Common myeloid progenitor, CD34-positive (primary cell): ENCODE results near the gene HSD11B2.
A peak's percentile ranks its signal among the peaks of the same experiment; 100 is the strongest.

Source experiments
- CTCF ChIA-PET: fragments of 350-600 bp; sonication (Branson Sonifier 250); formaldehyde crosslinking; loops from one replicate; lab custom pipeline; 2021; ENCODE audit warnings: antibody characterized with exemption; lab: Charles Lee
- POLR2A ChIA-PET: fragments of 350-600 bp; sonication (Branson Sonifier 250); formaldehyde crosslinking; loops from one replicate; lab custom pipeline; 2021; ENCODE audit warnings: antibody characterized with exemption; lab: Charles Lee
- DNase-seq, 3 donors: peaks; one replicate each; pipeline versions ENCODE4 v3.0.0 to v3.0.0-alpha.2; 2013
- H3K27ac ChIP-seq, 2 experiments: 1 replicate in 1 of 2; 2 replicates in 1 of 2; pipeline ENCODE4 v1.7.0; 2013; ENCODE audit warnings: inconsistent platforms in 2 of 2, low read length in 2 of 2, mild to moderate bottlenecking in 2 of 2, low read depth in 1 of 2, moderate library complexity in 1 of 2; ENCODE audit not compliant: severe bottlenecking in 2 of 2, insufficient read depth in 1 of 2, poor library complexity in 1 of 2
- H3K27me3 ChIP-seq, 5 experiments: replicated peaks in 2 of 5; 1 replicate in 3 of 5; 2 replicates in 2 of 5; pipeline versions ENCODE4 v1.6.1 to v1.7.0; 2013; ENCODE audit warnings: low read length in 4 of 5, mild to moderate bottlenecking in 2 of 5, moderate library complexity in 2 of 5, inconsistent platforms in 1 of 5; ENCODE audit not compliant: insufficient read depth in 5 of 5, control insufficient read depth in 4 of 5
- H3K36me3 ChIP-seq, 4 experiments: 1 replicate in 2 of 4; 2 replicates in 2 of 4; pipeline versions ENCODE4 v1.6.1 to v1.7.0; 2013; ENCODE audit warnings: low read length in 3 of 4, control low read depth in 1 of 4, mild to moderate bottlenecking in 1 of 4; ENCODE audit not compliant: control insufficient read depth in 4 of 4, insufficient read depth in 4 of 4
- H3K4me1 ChIP-seq, 4 experiments: 1 replicate in 3 of 4; 2 replicates in 1 of 4; pipeline versions ENCODE4 v1.6.1 to v1.7.1; 2013; ENCODE audit warnings: low read length in 3 of 4, mild to moderate bottlenecking in 3 of 4, control low read depth in 1 of 4, inconsistent platforms in 1 of 4, moderate library complexity in 1 of 4; ENCODE audit not compliant: control insufficient read depth in 4 of 4, insufficient read depth in 4 of 4; ENCODE audit errors: control extremely low read depth in 1 of 4
- H3K4me3 ChIP-seq, 7 experiments: 1 replicate in 4 of 7; 2 replicates in 3 of 7; pipeline versions ENCODE4 v1.5.1 to v1.7.0; 2013; ENCODE audit warnings: mild to moderate bottlenecking in 7 of 7, low read length in 6 of 7, moderate library complexity in 6 of 7, inconsistent platforms in 2 of 7, low read depth in 2 of 7, control low read depth in 1 of 7; ENCODE audit not compliant: insufficient read depth in 4 of 7, control insufficient read depth in 1 of 7; ENCODE audit errors: extremely low read depth in 1 of 7
- H3K9me3 ChIP-seq, 5 experiments: 1 replicate in 4 of 5; 2 replicates in 1 of 5; pipeline versions ENCODE4 v1.6.1 to v1.7.1; 2013; ENCODE audit warnings: low read length in 4 of 5, mild to moderate bottlenecking in 2 of 5, inconsistent platforms in 1 of 5, low read depth in 1 of 5, moderate library complexity in 1 of 5; ENCODE audit not compliant: control insufficient read depth in 4 of 5, insufficient read depth in 2 of 5; ENCODE audit errors: control extremely low read depth in 1 of 5
- WGBS: methylation state at CpG from one replicate; pipeline ENCODE4 v1.1.5; 2013; ENCODE audit not compliant: insufficient coverage; 5-methylcytosine and 5-hydroxymethylcytosine counted together

HSD11B2 gene

DNA sequence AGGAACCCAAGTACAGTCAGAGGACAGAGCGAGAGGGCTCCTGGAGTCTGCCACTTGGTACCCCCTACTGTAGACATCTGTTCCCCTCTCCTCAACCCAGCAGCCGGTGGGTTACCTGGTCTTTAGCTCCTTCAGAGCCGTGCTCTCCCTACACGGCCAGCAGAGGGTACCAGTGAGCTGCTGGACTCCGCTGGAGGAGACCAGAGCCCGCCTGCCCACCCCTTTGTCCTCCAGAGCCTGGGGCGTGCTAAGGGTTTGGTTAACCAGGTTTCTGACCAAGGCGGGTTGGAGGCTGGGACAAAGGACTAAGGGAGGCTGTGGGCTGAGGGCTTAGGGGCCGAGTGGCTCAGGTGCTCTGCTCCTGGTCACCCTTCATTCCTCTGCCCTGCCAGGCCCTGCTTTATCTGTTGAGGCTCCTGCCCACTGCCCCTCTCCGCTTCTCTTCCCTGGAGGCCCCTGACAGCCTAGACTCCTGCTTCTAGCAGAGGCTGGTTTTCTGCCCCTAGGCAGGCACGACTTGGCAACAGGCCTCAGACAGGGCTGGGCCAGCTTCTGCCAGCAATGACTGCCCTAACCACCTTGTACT is 2.7 kb upstream of the HSD11B2 start:
- Histone ChIP-seq H3K27ac (no peak overlapping the region), H3K9me3 (no peaks in the 10 kb centered on the region), H3K36me3 (no peaks in the 10 kb centered on the region), H3K27me3 (peaks cover 2 to 67% (median 30%) of the 10 kb centered on the region in 5 experiments), H3K4me1 (peaks cover 0 to 16% (median 14%) of the 10 kb centered on the region in 4 experiments), H3K4me3 (no peak overlapping the region)
- 36% methylated on average over 9 of the region's 11 CpGs for WGBS
- CTCF ChIA-PET = interaction anchor here (0.7 to 10.0 kb wide), 19 partner anchors 12 to 167 kb away, joined by 3 to 149 read pairs (median 6); partner anchors contain the start of gene ZDHHC1
- DNase-seq = peak; percentile 49 to 73 (median 70)
- POLR2A ChIA-PET = no interaction called here

DNA sequence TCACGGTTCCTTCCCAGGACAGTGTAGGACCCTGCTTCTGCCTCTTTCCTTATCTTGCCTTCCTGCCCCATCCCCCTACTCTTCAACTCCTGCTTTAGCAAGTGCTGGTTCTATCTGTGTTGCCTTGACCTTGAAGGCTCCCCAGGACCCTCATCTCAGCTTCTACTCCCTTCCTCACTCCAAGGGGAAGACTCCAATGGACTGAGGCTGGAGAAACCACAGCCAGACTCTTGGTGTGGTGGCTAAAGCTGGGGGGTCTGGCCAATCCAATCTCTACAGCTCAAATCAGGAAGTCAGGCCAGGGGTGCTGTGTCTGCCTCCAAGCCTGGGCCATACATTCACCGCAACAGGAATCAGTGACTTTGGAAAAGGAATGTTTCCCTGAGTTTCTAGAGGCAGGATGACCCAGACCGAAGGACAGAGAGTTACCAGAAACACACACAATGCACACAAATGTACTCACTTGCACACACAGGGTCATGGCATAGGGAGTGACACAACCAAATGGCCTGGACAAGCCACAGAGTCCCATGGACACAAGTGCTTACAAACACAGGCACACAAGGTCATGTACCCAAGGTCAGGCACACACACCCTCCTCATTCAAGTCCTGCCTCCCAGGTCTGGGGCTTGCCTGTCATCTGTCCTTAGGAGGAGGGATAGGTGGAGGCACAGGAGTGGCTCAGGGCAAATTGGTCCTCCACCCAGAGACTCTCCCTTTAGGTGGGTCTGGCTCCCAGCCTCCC is 1.7 kb upstream of the HSD11B2 start:
- POLR2A ChIA-PET = no interaction called here
- Histone ChIP-seq H3K9me3 (no peaks in the 10 kb centered on the region), H3K27me3 (peaks cover under 1 to 64% (median 30%) of the 10 kb centered on the region in 5 experiments), H3K36me3 (no peaks in the 10 kb centered on the region), H3K4me3 (no peak overlapping the region), H3K27ac (no peak overlapping the region), H3K4me1 (peaks cover 0 to 16% (median 14%) of the 10 kb centered on the region in 4 experiments)
- WGBS = 90% methylated on average over 2 of the region's 3 CpGs
- CTCF ChIA-PET = interaction anchor here (0.7 to 10.0 kb wide), 15 partner anchors 9 to 168 kb away, joined by 3 to 149 read pairs (median 7); partner anchors contain the start of gene ZDHHC1
- no peak for DNase-seq

DNA sequence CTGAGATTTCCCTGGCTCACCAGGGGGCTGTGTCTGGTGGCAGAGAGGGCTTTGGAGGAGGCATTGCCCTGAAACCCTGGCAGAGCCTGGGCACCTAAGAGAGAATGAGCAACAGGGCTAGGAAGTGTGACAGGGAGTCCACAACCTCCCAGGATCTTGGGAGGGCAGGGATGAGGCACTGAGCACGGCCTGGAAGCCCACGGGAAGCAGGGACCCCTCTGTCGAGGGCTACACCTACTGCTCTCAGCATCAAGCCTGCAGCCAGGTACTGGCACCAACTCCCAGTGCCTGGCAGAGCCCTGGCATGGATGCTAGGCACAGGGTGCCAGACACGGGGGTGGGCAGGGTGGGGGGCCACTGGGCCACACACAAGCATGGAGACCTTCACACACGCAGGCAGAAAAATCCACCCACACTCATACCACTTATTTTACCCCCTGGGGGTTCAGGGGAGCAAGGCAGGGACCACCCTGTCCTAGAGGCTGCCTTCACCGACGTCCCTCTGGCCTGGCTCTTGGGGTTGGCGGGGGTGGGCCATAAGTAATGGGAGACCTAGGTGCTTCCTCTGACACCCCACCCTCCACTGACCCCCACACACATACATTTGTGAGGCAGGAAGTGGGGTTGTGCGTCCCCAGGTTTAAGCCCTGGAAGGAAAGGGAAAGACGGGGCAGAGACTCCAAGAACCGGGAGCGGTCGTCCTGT is 970 bp upstream of the HSD11B2 start:
- H3K36me3 ChIP-seq = no peaks in the 10 kb centered on the region
- H3K27me3 ChIP-seq = peaks cover 0 to 64% (median 28%) of the 10 kb centered on the region in 5 experiments
- no peak overlapping the region for H3K27ac ChIP-seq
- ChIA-PET POLR2A (no interaction called here), CTCF (interaction anchor here (0.6 to 10.0 kb wide), 7 partner anchors 9 to 60 kb away, joined by 3 to 149 read pairs (median 5); no protein-coding TSS in a partner anchor)
- WGBS = 35% methylated on average over 9 of the region's 13 CpGs
- no peaks in the 10 kb centered on the region for H3K9me3 ChIP-seq
- peaks cover 0 to 16% (median 14%) of the 10 kb centered on the region in 4 experiments for H3K4me1 ChIP-seq
- no peak for DNase-seq
- peak overlapping the region in 4 of 7 experiments; percentile 38 to 55 (median 49) for H3K4me3 ChIP-seq

DNA sequence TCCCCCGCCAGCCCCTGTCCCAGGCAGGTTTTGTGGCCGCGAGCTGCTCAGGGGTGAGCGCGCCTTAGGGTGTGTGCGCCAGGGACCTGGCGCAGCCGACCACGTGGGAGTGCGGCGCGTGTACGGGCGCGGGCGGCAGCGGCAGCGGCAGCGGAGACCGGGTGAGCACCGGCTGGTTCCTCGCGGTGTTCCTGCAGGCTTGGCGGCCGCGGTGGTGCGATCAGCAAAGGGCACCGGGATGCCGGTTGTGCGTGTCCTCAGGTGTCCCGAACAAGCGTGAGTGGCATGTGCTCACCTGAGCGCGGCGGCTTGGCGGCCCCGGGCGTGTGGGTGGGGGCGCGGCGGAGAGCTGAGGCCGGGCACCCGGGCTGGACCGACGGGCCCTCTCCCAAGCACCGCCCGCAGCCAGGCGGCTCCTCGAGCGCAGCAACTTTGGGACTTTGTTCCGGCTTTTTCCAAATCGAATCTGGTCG is 381 bp upstream of the HSD11B2 start:
- H3K27me3 ChIP-seq = peaks cover 0 to 59% (median 26%) of the 10 kb centered on the region in 5 experiments
- H3K4me1 ChIP-seq = peaks cover 0 to 16% (median 14%) of the 10 kb centered on the region in 4 experiments
- H3K36me3 ChIP-seq = no peaks in the 10 kb centered on the region
- WGBS = under 1% methylated on average over 44 of the region's 53 CpGs
- CTCF ChIA-PET = interaction anchor here (0.6 to 2.0 kb wide), 3 partner anchors 10 to 33 kb away, joined by 3 to 6 read pairs (median 3); no protein-coding TSS in a partner anchor
- POLR2A ChIA-PET = interaction anchor here (0.5 kb wide), 1 partner anchor 14 kb away, joined by 3 read pairs; no protein-coding TSS in a partner anchor
- peak overlapping the region in 6 of 7 experiments; percentile 10 to 55 (median 43) for H3K4me3 ChIP-seq
- no peaks in the 10 kb centered on the region for H3K9me3 ChIP-seq
- DNase-seq = peak in 2 of 3 donors; percentile 41 to 54
- H3K27ac ChIP-seq = no peak overlapping the region

DNA sequence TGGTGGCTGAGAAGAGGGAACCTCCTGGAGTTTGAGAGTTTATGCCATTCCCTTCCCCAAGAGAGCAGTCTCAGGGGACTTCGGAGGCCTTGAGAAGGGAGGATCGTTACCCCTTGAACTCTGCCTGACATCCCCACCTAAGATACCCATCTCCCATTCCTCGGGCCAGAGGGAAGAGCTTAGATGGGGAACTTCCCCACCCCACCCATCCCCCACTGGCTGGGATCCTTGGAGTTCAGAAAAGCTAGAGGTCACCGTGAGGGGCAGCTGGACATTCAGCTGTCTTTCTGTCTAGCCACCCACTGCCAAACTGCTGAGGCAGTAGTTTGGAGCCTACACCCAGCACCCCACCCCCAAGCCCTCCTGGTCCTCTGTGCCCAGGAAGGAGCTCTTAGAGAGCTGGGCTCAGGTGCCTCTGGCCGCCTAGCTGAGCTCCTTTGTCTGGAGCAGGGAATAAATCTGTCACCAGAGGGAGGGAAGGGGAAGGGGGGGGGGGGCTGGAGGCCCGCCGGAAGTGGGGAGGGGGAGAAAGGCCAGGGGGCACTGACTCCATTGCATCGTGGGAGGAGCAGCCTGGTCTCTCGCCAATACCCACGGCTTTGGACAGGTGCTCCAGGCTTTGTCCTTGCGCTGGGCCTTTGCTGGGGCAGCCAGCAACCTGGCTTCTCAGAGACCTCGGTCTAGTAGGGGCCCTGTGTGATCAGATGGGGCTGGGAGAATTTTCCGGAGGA is 1.0 kb downstream of the HSD11B2 start:
- peak overlapping the region in 3 of 7 experiments; percentile 45 to 56 (median 52) for H3K4me3 ChIP-seq
- peaks cover 0 to 51% (median 19%) of the 10 kb centered on the region in 5 experiments for H3K27me3 ChIP-seq
- peak in 1 of 3 donors; percentile 35 for DNase-seq
- peaks cover 0 to 16% (median 14%) of the 10 kb centered on the region in 4 experiments for H3K4me1 ChIP-seq
- no peak overlapping the region for H3K27ac ChIP-seq
- 58% methylated on average over 7 of the region's 13 CpGs for WGBS
- ChIA-PET POLR2A (interaction anchor here (0.9 kb wide), 1 partner anchor 21 kb away, joined by 3 read pairs; no protein-coding TSS in a partner anchor), CTCF (interaction anchor here (0.9 to 2.0 kb wide), 3 partner anchors 9 to 15 kb away, joined by 3 to 6 read pairs (median 5); no protein-coding TSS in a partner anchor)
- H3K36me3 ChIP-seq = peaks cover 0 to 9% (median 3%) of the 10 kb centered on the region in 4 experiments
- no peaks in the 10 kb centered on the region for H3K9me3 ChIP-seq

GRCh38 chr16:67432506-67432890 is 1.6 kb downstream of the HSD11B2 start:
- H3K27me3 ChIP-seq = peaks cover 0 to 49% (median 19%) of the 10 kb centered on the region in 5 experiments
- peaks cover 0 to 16% (median 14%) of the 10 kb centered on the region in 4 experiments for H3K4me1 ChIP-seq
- DNase-seq = no peak
- POLR2A ChIA-PET = interaction anchor here (0.6 kb wide), 1 partner anchor 19 kb away, joined by 3 read pairs; no protein-coding TSS in a partner anchor
- 60% methylated on average over 5 of the region's 5 CpGs for WGBS
- H3K4me3 ChIP-seq = no peak overlapping the region
- no peaks in the 10 kb centered on the region for H3K9me3 ChIP-seq
- H3K27ac ChIP-seq = no peak overlapping the region
- peaks cover 0 to 14% (median 7%) of the 10 kb centered on the region in 4 experiments for H3K36me3 ChIP-seq
- CTCF ChIA-PET = interaction anchor here (1.1 to 3.3 kb wide), 2 partner anchors 15 to 33 kb away, joined by 3 to 17 read pairs; no protein-coding TSS in a partner anchor
